K562 (cell line): ENCODE data around the gene DNAJB11. TPM values are rescaled to one million over a fixed set of nuclear protein-coding genes. Genes with fewer than 3 reads are reported as not detected.

Experiments
- ETV6 ChIP-seq, 3 experiments: fragments of 150-350 bp in 1 of 3; sonication (generic) in 1 of 3; formaldehyde crosslinking in 1 of 3; IDR thresholded peaks; 2 replicates each; pipeline versions ENCODE4 v1.6.1 to v1.8.0; 2014 to 2022; ENCODE audit warnings: borderline replicate concordance in 2 of 3, low read depth in 2 of 3, antibody characterized with exemption in 1 of 3, low read length in 1 of 3, mild to moderate bottlenecking in 1 of 3, missing genetic modification reagents in 1 of 3
- FOS ChIP-seq: IDR thresholded peaks from 3 replicates; pipeline ENCODE4 v1.6.1; 2011; ENCODE audit not compliant: insufficient read length; ENCODE audit errors: extremely low read depth
- FUS ChIP-seq: fragments of 200-400 bp; formaldehyde crosslinking; optimal IDR thresholded peaks from 2 replicates; pipeline ENCODE3; 2017; ENCODE audit warnings: low read depth, low read length
- KLF10 ChIP-seq: fragments of 250-450 bp; sonication (Bioruptor Pico); IDR thresholded peaks from 2 replicates; pipeline ENCODE4 v1.6.1; 2021; ENCODE audit warnings: matching md5 sums
- MIER1 ChIP-seq: fragments of 450-650 bp; IDR thresholded peaks from 2 replicates; pipeline ENCODE4 v1.6.1; 2016; ENCODE audit warnings: antibody characterized with exemption, mild to moderate bottlenecking, low read depth
- NEUROD1 ChIP-seq: fragments of 150-350 bp; IDR thresholded peaks from 2 replicates; pipeline ENCODE4 v1.6.1; 2014; ENCODE audit warnings: borderline replicate concordance, low read length, low read depth; ENCODE audit not compliant: partially characterized antibody
- NFATC3 ChIP-seq: fragments of 450-650 bp; IDR thresholded peaks from 2 replicates; pipeline ENCODE4 v1.6.1; 2017; ENCODE audit warnings: mild to moderate bottlenecking
- PHF8 ChIP-seq: fragments of 200-600 bp; sonication (generic); IDR thresholded peaks from 2 replicates; pipeline ENCODE4 v1.6.1; 2012; ENCODE audit warnings: mixed run types, mild to moderate bottlenecking, inconsistent platforms, low read length, moderate library complexity, borderline replicate concordance
- WHSC1 ChIP-seq: IDR thresholded peaks from one replicate; pipeline ENCODE4 v1.6.1; 2012; ENCODE audit warnings: low read length, control low read depth, inconsistent platforms
- ZNF282 ChIP-seq: sonication (generic); formaldehyde crosslinking; IDR thresholded peaks from 2 replicates; pipeline ENCODE4 v1.8.1; 2023; ENCODE audit warnings: missing genetic modification reagents
- polyA plus RNA-seq, 8 experiments: library from polyadenylated mRNA; depleted of rRNA in 4 of 8; stranded (reverse) in 5 of 8; unstranded in 3 of 8; fragments of >200 nt; fragmentation: Nextera tagmentation in 2 of 8; fragmentation: Illumina TruSeq in 1 of 8; extraction: Ambion mirVana in 2 of 8; extraction: Trizol in 1 of 8; gene quantifications; 2 replicates each; pipeline versions ENCODE4 v1.2.1 to v1.2.3, GENCODE V29; 2011 to 2014; ENCODE audit warnings: inconsistent platforms in 1 of 8, missing spikeins in 1 of 8
- total RNA-seq, 7 experiments: library from RNA; depleted of rRNA in 6 of 7; stranded (reverse); fragments of >200 nt in 6 of 7; fragmentation: Illumina TruSeq in 2 of 7; extraction: Trizol in 2 of 7; gene quantifications; 2 replicates each; pipeline versions ENCODE4 v1.2.1 to v1.2.3, GENCODE V29; 2011 to 2021; ENCODE audit warnings: low replicate concordance in 1 of 7

DNAJB11 gene
- total and polyA plus RNA-seq, 9 of the 15 experiments (the other 6 are each of a cell fraction or from before 2014, with no cell fraction given): 14.8 to 74.7 (median 63.8) TPM

- TF ChIP-seq FUS (peak; percentile 51), PHF8 (peak; percentile 98; the same call in 1 of the 2 replicates), ETV6 (IDR thresholded peaks at IDR 0.05; ENCODE audit: borderline replicate concordance in 1 of 2, low read depth in 2 of 2, low read length in 1 of 2) (no peak), ETV6 (CRISPR knock-in tag; IDR thresholded peaks at IDR 0.05; ENCODE audit: borderline replicate concordance) (no peak; the same call in 1 of the 2 replicates), WHSC1 (no peak), KLF10 (CRISPR knock-in tag) (no peak), MIER1 (no peak), NFATC3 (no peak), NEUROD1 (peak; percentile 18), FOS (no peak), ZNF282 (CRISPR knock-in tag) (0 out of 2 replicates have a peak, but pooled peaks have one; percentile 55)
- TF ChIP-seq, all 486 proteins: peak for 124
Measured at GRCh38 chr3:186567072-186567921, 3.2 kb upstream of the DNAJB11 start, which contains the start of gene TBCCD1 (continued).
